ENCODE data around the gene TRIM29. TPM values are rescaled to one million over a fixed set of nuclear protein-coding genes. Genes with fewer than 3 reads are reported as not detected.

Gene TRIM29
- total and polyA plus RNA-seq, 10 of the 15 experiments (the other 5 are each of a cell fraction or from before 2014, with no cell fraction given): 0.08 to 0.67 (median 0.26) TPM; not detected in 5

DNA sequence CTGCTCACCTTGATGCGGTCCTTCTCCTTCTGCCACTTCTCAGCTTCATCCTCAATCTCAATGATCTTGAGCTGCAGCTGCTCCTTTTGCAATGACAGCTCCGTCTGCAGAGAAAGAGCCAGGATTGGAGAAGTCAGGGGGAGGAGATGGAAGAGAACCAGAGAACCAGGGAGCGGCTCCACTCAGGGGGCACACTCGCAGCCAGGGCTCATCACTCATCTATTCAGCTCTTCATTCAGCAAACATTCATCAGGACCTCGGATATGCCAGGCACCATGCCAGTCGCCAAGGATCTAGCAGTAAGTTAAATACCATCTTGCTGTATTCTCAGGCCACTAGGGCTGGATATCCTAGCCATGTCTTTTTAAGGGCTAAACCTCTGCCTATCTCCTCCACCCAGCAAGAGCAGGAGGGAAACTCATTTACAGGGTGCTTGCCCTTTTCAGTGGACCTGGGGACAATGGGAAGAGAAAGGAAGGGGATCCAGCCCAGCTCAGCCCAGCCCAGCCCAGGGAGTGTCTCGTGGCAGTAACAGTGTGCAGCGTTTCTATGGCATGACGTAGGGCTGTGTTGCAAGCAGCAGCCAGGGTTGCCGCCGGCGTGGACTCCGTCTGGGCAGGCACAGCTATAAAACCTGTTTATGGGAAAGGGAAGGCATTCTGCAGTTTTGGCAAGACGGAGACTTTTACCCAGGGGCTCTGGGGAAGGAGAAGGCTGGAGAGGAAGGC, 9.4 kb downstream of the TRIM29 start:
- H3K9me3 ChIP-seq (replicated peaks; ENCODE audit: control insufficient read depth, insufficient read depth, low read length): no peaks in the 10 kb centered on the region
- H3K36me3 ChIP-seq (ENCODE audit: control insufficient read depth in 2 of 2, insufficient read depth in 2 of 2, low read length in 1 of 2): no peaks in the 10 kb centered on the region
- no peak overlapping the region for H3K4me2 ChIP-seq (ENCODE audit: control insufficient read depth, insufficient read depth)
- intact Hi-C loops (cut with micrococcal nuclease; ENCODE audit: unreplicated experiment): no loop called here
- no peak overlapping the region for H3K4me3 ChIP-seq
- H3K4me1 ChIP-seq (ENCODE audit: control insufficient read depth, insufficient read depth, low read length): no peaks in the 10 kb centered on the region
- ChIA-PET POLR2A (no interaction called here), RAD21 (ENCODE audit: unreplicated experiment) (no interaction called here), CTCF (no interaction called here), SMC1A (ENCODE audit: uncharacterized antibody, unreplicated experiment) (no interaction called here)
- FAIRE-seq (no peak), DNase-seq (ENCODE audit: low read depth, low spot score) (no peak), ATAC-seq (no peak)
- no peak overlapping the region for H3K9ac ChIP-seq (ENCODE audit: control insufficient read depth, insufficient read depth, low read length)
- in situ Hi-C loops (cut with MboI): no loop called here
- no peaks in the 10 kb centered on the region for H3K79me2 ChIP-seq (ENCODE audit: control insufficient read depth, insufficient read depth, low read length)
- H3K27ac ChIP-seq (ENCODE audit: control insufficient read depth, insufficient read depth): no peak overlapping the region
- no TSS peak for BruUV-seq (replicated peaks)
- WGBS (ENCODE audit: insufficient coverage, insufficient replicate concordance, low lambda C conversion rate, missing lambda C conversion rate): 2% methylated on average over 14 of the region's 14 CpGs
- H4K20me1 ChIP-seq (ENCODE audit: control insufficient read depth, insufficient read depth): no peaks in the 10 kb centered on the region
- TF ChIP-seq TCF7 (IDR thresholded peaks at IDR 0.05; ENCODE audit: borderline replicate concordance): no peak
- no peak for TF ChIP-seq ASH2L (IDR thresholded peaks at IDR 0.05; ENCODE audit: borderline replicate concordance, low read depth)
- TF ChIP-seq, protein P1, sequence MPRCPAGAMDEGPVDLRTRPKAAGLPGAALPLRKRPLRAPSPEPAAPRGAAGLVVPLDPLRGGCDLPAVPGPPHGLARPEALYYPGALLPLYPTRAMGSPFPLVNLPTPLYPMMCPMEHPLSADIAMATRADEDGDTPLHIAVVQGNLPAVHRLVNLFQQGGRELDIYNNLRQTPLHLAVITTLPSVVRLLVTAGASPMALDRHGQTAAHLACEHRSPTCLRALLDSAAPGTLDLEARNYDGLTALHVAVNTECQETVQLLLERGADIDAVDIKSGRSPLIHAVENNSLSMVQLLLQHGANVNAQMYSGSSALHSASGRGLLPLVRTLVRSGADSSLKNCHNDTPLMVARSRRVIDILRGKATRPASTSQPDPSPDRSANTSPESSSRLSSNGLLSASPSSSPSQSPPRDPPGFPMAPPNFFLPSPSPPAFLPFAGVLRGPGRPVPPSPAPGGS (IDR thresholded peaks at IDR 0.05; ENCODE audit: borderline replicate concordance, insufficient read depth, low read depth, low read length, poor library complexity, severe bottlenecking): no peak
- no peak for TF ChIP-seq GABPA (IDR thresholded peaks at IDR 0.05; ENCODE audit: low read depth)
- TF ChIP-seq ZNF622 (IDR thresholded peaks at IDR 0.05): no peak
- TF ChIP-seq, protein P2, sequence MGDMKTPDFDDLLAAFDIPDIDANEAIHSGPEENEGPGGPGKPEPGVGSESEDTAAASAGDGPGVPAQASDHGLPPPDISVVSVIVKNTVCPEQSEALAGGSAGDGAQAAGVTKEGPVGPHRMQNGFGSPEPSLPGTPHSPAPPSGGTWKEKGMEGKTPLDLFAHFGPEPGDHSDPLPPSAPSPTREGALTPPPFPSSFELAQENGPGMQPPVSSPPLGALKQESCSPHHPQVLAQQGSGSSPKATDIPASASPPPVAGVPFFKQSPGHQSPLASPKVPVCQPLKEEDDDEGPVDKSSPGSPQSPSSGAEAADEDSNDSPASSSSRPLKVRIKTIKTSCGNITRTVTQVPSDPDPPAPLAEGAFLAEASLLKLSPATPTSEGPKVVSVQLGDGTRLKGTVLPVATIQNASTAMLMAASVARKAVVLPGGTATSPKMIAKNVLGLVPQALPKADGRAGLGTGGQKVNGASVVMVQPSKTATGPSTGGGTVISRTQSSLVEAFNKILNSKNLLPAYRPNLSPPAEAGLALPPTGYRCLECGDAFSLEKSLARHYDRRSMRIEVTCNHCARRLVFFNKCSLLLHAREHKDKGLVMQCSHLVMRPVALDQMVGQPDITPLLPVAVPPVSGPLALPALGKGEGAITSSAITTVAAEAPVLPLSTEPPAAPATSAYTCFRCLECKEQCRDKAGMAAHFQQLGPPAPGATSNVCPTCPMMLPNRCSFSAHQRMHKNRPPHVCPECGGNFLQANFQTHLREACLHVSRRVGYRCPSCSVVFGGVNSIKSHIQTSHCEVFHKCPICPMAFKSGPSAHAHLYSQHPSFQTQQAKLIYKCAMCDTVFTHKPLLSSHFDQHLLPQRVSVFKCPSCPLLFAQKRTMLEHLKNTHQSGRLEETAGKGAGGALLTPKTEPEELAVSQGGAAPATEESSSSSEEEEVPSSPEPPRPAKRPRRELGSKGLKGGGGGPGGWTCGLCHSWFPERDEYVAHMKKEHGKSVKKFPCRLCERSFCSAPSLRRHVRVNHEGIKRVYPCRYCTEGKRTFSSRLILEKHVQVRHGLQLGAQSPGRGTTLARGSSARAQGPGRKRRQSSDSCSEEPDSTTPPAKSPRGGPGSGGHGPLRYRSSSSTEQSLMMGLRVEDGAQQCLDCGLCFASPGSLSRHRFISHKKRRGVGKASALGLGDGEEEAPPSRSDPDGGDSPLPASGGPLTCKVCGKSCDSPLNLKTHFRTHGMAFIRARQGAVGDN (IDR thresholded peaks at IDR 0.05): no peak
- TF ChIP-seq, protein P3, sequence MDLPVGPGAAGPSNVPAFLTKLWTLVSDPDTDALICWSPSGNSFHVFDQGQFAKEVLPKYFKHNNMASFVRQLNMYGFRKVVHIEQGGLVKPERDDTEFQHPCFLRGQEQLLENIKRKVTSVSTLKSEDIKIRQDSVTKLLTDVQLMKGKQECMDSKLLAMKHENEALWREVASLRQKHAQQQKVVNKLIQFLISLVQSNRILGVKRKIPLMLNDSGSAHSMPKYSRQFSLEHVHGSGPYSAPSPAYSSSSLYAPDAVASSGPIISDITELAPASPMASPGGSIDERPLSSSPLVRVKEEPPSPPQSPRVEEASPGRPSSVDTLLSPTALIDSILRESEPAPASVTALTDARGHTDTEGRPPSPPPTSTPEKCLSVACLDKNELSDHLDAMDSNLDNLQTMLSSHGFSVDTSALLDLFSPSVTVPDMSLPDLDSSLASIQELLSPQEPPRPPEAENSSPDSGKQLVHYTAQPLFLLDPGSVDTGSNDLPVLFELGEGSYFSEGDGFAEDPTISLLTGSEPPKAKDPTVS (IDR thresholded peaks at IDR 0.05; ENCODE audit: low read depth, low read length): no peak
- no peak for TF ChIP-seq RUNX3 (IDR thresholded peaks at IDR 0.05; ENCODE audit: low read length)
- no peak for TF ChIP-seq TCF3 (IDR thresholded peaks at IDR 0.05; ENCODE audit: borderline replicate concordance, insufficient read depth, low read depth, low read length)
- TF ChIP-seq HDAC6 (IDR thresholded peaks at IDR 0.05; ENCODE audit: unreplicated experiment): no peak
- no peak for TF ChIP-seq RBBP5 (conservative IDR thresholded peaks at IDR 0.05)
- no peak for TF ChIP-seq SIN3A (IDR thresholded peaks at IDR 0.05; ENCODE audit: low read depth, low read length)
- no peak for TF ChIP-seq SRF (IDR thresholded peaks at IDR 0.05; ENCODE audit: low read depth in 2 of 2, low read length in 2 of 2)
- no peak for TF ChIP-seq BRCA1 (IDR thresholded peaks at IDR 0.05; ENCODE audit: low read depth, low read length)
- peaks cover 4 to 6% of the 10 kb centered on the region in 2 experiments for H3K27me3 ChIP-seq (replicated peaks in 1 of 2; ENCODE audit: control insufficient read depth in 2 of 2, insufficient read depth in 2 of 2, low read length in 1 of 2)
- no peak overlapping the region for H2AFZ ChIP-seq (ENCODE audit: control insufficient read depth, low read depth, low read length)
